Stimulated activated CD8-positive, alpha-beta memory T cell treated with anti-CD3 and anti-CD28 coated beads, Interleukin-7, amount 100 ng/mL, for 1 hour (primary cell): Measurements from ENCODE around the gene POTEE.
"Not testable (repeated sequence)": the region's sequence is repeated elsewhere in the genome, so short reads cannot be mapped to it uniquely, and the experiment has no call there.

Experiments
- DNase-seq, 2 donors: peaks; one replicate each; pipeline ENCODE4 v3.0.0-alpha.2; 2020; ENCODE audit warnings: low read depth in 2 of 2

The POTEE gene

DNA sequence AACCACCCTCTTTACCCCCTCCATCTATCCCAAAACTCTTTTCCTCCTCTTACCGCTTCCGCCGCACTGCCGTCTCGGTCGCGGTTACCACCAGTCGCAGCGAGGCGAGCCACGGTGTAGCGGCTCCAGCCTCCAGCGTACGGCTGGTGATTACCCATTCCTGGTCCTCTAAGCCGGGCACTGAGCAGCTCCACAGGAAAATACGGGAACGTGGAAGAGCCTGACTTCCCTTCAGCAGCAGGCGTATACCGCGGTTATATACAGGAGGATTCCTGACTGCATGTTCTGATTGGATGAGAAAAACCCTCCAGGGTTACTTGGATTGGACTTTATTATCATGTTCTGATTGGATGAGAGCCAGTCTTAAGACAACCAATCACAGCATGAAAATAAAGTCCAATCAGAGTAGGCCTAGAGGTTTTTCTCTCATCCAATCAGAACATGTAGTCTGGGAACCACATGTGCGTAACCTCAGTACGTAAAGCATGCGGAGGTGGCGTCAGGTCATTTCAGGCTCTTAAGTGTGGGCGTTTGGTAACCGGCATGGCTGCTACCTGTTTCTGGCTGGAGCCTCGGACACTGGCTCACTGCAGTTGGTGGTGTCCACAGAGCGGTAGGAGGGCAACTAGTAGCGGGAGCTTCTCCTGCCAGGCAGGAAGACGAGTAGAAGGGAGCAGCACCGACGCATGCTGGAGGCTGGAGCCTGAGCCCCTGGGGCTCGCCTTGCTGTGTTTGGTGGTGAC, at the start of gene POTEE:
Gene POTEE, plus strand, starts transcription at position 507 of the 743 bp plus-strand sequence. CDS start 8,867 bp downstream, outside the sequence.
- DNase-seq = not testable (repeated sequence)

DNA sequence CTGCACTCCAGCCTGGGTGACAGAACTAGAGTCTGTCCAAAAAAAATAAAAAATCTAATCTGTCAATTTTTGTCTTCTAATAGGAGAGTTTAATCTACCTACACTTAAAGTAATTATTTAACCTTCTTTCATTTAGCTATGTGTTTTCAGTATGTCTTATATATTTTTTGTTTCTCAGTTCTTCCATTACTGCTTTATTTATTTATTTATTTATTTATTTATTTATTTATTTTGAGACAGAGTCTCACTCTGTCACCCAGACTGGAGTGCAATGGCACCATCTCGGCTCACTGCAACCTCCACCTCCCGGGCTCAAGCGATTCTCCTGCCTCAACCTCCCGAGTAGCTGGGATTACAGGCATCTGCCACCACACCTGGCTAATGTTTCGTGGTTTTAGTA, 43.8 kb upstream of the POTEE start:
- not testable (repeated sequence) for DNase-seq

DNA sequence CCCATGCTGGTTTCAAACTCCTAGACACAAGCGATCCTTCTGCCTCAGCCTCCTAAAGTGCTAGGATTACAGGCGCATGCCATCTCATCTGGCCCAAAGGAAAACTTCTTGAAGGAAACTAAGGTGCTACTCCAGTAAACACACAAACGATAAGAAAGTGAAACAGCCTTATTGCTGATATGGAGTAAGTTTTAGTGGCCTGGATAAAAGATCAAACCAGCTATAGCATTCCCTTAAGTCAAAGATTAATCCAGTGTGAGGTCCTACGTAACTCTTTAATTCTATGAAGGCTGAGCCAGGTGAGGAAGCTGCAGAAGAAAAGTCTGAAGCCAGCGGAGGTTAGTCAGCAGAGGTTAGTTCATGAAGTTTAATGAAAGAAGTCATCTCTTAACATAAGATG, 40.8 kb upstream of the POTEE start:
- no peak for DNase-seq

DNA sequence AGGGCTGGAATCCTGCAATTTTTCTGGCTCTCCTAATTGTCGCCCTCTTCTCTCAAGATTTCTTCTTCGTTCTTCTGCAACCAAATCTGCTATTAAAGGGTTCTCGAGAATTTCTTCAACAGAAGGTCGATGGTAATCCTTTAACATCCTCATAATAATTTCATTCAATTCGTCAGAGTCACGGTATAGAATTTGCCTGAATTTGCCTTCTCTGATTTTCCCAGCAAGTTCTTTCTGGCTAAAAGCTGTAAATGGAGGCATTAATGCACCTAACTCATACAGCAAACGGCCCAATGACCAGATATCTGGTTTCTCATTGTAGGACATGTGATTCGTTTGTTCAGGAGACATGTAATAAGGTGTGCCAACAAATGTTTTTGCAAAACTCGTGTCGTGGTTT, 31.3 kb upstream of the POTEE start:
- not testable (repeated sequence) for DNase-seq

DNA sequence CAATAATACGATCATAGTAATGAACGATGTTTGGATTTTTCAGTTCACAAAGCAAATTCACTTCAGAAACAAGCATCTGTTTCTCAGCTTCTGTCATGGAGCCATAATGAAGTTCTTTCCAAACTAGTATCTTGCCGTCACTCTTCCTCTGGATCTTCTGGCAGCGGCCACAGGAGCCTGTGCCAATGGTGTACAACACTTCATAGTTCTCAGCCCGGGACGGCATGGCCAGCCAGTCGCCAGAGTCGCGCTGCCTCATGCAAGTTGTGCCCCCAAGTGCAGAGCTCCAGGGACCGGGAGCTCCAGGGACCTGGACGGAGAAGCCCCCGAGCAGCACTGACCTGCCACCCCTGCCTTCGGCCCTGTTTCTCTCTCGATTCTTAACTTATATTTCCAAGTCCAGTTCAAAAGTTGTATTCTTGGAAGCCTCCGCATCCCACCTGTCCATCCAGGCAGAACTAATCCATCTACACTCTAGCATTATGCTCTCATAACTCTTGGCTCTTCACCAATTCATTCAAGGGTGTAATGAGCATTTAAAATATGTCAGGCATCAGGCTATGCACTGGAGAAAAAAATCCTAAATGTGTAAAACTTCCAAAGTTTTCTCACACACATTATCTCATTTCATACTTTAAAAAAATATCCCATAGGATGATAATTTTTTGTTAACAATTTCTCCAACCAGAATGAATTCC, 30.5 kb upstream of the POTEE start:
- DNase-seq = not testable (repeated sequence)

DNA sequence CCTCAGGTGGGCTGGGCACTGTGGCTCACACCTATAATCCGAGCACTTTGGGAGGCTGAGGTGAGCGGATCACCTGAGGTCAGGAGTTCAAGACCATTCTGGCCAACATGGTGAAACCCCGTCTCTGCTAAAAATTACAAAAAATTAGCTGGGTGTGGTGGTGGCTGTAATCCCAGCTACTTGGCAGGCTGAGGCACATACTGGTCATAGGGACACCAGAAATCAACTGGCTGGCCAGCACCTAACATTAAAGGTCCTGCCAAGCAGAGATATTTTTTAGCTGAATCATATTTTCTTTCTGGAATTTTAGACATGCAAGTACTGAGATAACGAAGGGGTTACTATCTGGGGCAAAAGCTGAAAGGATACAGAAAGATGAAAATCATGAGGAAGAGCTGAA, 27.9 kb upstream of the POTEE start:
- not testable (repeated sequence) for DNase-seq

DNA sequence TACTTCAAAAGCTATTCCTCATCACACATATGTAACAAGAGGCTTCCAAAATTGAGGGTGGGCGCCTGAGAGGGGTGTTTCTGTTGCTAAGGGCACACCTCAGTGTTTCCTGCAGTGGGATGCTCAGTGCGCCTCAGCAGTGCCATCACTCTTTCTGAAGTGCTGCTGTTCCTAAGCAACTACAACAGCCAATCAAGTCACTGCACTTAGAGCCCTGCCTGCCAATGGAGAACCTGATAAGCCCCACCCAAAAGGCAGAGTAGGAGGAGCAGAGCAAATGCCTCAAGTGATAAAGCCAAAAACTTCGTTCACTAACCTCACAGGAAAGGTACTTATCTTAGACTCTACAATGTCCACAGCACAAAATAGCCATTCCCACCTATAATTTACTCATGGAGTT, 15.9 kb upstream of the POTEE start:
- not testable (repeated sequence) for DNase-seq

DNA sequence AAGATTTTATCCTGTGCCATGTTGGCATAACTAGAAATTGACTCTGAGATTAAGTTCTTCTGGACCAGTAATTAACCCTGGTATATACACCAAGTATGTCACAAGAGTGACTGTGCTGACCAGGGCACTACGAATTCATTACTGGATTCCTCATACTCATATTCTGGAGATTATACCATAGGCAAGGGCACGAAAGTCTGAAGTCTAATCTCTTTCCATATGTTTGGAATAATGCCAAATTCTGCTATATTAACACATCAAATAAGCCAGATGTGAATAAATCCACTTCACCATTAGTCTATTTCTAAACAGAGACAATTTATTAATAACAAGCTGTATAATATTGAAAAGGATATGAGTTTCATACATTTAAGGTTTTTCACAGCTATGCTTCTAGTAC, 13.2 kb upstream of the POTEE start:
- not testable (repeated sequence) for DNase-seq

DNA sequence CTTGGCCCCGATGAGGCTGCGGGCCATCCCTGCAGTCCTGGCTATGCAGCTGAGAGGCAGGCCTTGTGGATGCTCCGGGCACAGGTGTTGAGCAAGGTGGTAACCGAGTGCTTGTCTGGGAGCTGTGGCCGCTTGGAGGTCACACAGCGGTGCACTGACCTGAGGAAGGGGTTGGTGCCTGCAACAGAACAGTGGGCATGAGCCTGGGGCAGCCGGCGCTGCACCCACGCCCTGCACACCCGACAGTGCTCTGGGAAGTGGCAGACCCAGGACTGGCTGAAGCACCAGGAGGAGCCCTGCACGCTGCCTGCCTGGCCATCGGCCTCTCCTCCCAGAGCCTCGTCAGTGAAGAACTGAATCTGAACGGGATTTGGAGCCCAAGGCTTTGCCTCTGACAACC, 8.2 kb upstream of the POTEE start:
- no peak for DNase-seq

DNA sequence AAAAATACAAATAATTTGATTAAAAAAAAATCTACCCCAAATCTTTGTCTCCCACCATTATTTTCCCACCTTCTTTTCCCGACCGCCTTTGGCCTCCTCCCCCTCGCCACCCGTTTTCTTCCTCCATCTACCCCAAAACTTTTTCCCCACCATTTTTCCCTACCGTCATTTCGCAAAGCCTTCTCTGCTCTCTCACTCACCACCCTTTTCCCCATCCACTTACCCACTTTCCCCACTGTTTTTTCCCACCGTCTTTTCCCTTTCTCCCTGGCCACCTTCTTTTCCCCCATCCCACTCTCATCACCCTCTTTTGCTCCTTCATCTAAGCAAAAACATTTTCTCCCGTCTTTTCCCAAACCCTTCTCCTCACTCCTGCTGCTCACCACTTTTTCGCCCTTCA, 1.5 kb upstream of the POTEE start:
- not testable (repeated sequence) for DNase-seq

DNA sequence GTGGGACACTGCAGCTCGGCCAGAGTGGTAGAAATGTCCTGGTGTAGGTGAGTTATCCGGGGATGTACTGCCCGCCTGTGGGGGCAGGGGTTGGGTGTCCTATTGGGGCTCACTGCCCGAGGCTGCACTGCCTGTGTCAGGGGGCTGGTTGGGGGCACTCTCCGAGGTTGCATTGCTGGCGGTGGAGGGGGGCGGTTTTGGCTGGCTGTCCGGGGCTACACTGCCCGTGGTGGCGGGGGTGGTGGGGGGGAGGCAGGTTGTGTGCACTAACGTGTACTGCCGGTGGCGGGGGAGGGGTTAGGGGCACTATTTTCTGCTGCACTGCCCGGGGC, 403 bp downstream of the POTEE start:
- DNase-seq = not testable (repeated sequence)

DNA sequence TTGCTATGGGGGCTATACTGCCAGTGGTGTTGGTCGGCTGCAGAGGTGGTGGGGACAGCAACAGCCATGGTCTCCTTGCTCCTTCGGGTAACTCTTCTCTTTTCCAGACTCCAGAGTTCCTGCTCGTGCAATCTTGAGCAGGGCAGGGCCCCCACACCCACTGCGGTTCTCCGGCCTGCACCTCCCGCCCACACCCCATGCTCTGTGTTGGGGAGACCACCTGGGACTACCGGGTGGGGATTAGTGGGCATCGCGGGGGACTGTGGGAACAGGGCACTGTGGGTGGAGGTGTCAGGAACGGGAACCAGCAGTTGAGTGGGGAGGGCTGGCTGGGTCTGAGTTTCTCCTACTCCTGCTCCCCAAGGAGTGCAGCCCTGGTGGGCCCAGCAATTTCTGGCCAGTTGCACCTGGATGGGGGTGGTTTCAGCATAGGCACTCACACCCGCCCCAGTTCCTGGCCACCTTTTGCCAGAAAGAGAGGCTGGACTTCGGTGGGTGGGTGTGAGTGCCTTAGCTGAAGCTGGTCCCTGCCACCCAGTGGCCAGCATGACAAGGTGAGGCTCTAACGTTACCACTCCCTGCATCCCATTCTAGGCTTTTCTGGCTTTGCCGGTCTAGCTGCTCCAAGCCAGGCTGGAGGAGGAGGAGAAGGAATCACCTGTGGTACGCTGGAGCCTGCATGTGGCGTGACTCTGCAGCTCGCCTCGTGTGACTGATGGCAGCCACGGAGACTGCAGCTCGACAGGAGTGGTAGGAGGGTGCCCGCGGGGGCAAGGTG, 1.3 kb downstream of the POTEE start:
- not testable (repeated sequence) for DNase-seq

DNA sequence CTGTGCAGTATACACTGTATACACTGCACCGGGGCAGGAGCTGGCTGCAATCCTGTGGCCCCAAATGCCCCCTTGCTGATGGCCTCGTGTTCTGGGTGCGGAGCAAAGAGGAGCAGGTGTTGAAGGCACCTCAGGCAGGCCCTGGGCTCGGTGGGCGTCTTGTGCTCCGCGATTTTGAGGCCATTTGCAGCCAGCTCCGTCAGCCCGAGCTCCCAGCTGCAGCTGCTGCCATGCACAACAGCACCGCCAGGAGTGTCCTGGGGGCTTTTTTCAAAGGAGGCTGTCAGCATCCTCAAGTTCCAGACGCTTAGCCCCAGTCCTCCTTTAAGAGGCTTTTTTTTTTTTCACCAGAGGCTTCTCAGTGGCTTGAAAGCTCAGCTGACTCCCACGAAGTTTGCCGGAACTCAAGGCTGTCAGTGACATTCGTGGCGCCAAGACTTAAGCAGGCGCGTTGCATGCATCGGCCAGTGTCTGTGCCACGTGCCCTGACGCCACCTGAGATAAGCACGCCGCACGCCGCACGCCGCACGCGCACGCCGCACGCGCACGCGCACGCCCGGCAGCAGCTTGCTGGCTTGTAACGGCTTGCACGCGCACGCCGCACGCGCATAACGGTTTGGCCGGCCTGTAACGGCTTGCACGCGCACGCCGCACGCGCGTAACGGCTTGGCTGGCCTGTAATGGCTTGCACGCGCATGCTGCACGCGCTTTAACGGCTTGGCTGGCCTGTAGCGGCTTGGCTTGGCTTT, 8.1 kb downstream of the POTEE start:
- not testable (repeated sequence) for DNase-seq

DNA sequence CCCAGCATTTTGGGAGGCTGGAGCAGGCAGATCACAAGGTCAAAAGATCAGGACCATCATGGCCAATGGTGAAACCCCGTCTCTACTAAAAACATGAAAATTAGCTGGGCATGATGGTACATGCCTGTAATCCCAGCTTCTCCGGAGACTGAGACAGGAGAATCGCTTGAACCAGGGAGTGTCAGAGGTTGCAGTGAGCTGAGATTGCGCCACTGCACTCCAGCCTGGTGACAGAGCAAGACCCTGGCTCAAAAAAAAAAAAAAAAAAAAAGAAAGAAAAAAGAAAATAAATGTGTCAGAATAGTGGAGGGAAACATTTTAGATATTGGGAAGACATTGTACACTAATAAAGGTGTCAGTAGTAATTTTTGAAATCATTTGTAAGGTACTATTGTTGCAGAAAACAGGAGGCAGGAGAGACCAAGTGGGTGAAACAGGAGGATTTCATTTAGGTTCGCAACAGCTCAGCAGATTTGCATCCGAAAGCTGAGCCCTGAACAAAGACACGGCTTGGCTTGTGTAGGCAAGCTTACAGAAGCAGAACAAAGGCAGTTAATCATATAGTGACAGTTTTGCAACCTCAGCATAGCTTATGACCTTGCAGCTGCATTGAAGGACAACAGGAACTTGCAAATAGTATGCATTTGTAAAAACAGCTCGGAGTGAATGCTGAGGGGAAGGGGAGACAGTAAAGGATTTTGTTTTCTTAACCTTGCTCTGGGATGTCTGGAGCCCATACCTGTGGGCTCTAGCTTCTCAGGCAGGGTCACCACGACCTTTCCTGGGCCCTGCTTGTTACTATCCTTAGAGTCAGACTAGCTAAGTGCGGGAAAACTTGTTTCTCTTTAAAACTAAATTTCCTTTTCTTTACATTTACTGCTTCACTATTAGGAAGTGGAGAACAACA, 26.5 kb downstream of the POTEE start:
- not testable (repeated sequence) for DNase-seq
